GM23338 (cell line): ENCODE results near the gene OMG. TPM values are rescaled to one million over a fixed set of nuclear protein-coding genes. Genes with fewer than 3 reads are reported as not detected.

Experiments
- ATAC-seq: fragments of 200-7000 bp; cut with Tn5 transposase; 3 replicates; pipeline ENCODE4 v1.9.1; 2020
- DNase-seq: peaks from one replicate; pipeline ENCODE4 v3.0.0-alpha.2; 2015; ENCODE audit warnings: low spot score
- H2AFZ ChIP-seq: fragments of 200-600 bp; sonication (generic); 2 replicates; pipeline ENCODE4 v1.8.0; 2016; ENCODE audit warnings: antibody characterized with exemption, mild to moderate bottlenecking, moderate library complexity
- H3F3A ChIP-seq: fragments of 200-600 bp; sonication (generic); replicated peaks from 2 replicates; pipeline ENCODE4 v1.8.0; 2017; ENCODE audit warnings: antibody characterized with exemption, mixed run types, low read depth
- H3K27ac ChIP-seq: fragments of 200-600 bp; sonication (generic); 2 replicates; pipeline ENCODE4 v1.6.1; 2016; ENCODE audit warnings: low read depth
- H3K27me3 ChIP-seq: fragments of 200-600 bp; sonication (generic); 2 replicates; pipeline ENCODE4 v1.8.0; 2016; ENCODE audit warnings: mild to moderate bottlenecking, mixed run types, moderate library complexity; ENCODE audit not compliant: insufficient read depth
- H3K36me3 ChIP-seq: fragments of 200-600 bp; sonication (generic); 2 replicates; pipeline ENCODE4 v1.8.0; 2016; ENCODE audit warnings: mild to moderate bottlenecking; ENCODE audit not compliant: insufficient read depth
- H3K4me1 ChIP-seq: fragments of 200-600 bp; sonication (generic); 2 replicates; pipeline ENCODE4 v1.8.0; 2016; ENCODE audit warnings: mild to moderate bottlenecking, moderate library complexity; ENCODE audit not compliant: insufficient read depth
- H3K4me2 ChIP-seq: fragments of 200-600 bp; sonication (generic); 2 replicates; pipeline ENCODE4 v1.7.1; 2017; ENCODE audit warnings: mixed run types
- H3K4me3 ChIP-seq: fragments of 200-600 bp; sonication (generic); 2 replicates; pipeline ENCODE4 v1.6.1; 2016; ENCODE audit warnings: mixed run types
- H3K79me2 ChIP-seq: fragments of 200-600 bp; sonication (generic); replicated peaks from 2 replicates; pipeline ENCODE4 v1.8.0; 2017; ENCODE audit warnings: mild to moderate bottlenecking; ENCODE audit not compliant: insufficient read depth
- H3K9me2 ChIP-seq: fragments of 200-600 bp; sonication (generic); 2 replicates; pipeline ENCODE4 v1.8.0; 2017; ENCODE audit not compliant: insufficient read depth
- H4K20me1 ChIP-seq: fragments of 200-600 bp; sonication (generic); replicated peaks from 2 replicates; pipeline ENCODE4 v1.8.0; 2017; ENCODE audit warnings: mild to moderate bottlenecking; ENCODE audit not compliant: insufficient read depth
- H3K27ac Mint-ChIP-seq: 2 replicates; pipeline ENCODE4 v1.8.0; 2020; ENCODE audit warnings: inconsistent platforms, mild to moderate bottlenecking, moderate library complexity, mixed read lengths
- H3K27me3 Mint-ChIP-seq: 3 replicates; pipeline ENCODE4 v1.8.0; 2022; ENCODE audit warnings: low read depth, mild to moderate bottlenecking, moderate library complexity, mixed read lengths, inconsistent platforms; ENCODE audit not compliant: insufficient read depth, poor library complexity
- H3K36me3 Mint-ChIP-seq: 3 replicates; pipeline ENCODE4 v1.8.0; 2021; ENCODE audit warnings: low read depth, mild to moderate bottlenecking, inconsistent platforms, moderate library complexity, mixed read lengths
- H3K4me1 Mint-ChIP-seq: 3 replicates; pipeline ENCODE4 v1.8.0; 2020; ENCODE audit warnings: mild to moderate bottlenecking, inconsistent platforms, mixed read lengths
- H3K4me3 Mint-ChIP-seq: 3 replicates; pipeline ENCODE4 v1.8.0; 2021; ENCODE audit warnings: moderate library complexity, mild to moderate bottlenecking, inconsistent platforms, mixed read lengths
- H3K9me3 Mint-ChIP-seq: 3 replicates; pipeline ENCODE4 v1.8.0; 2020; ENCODE audit warnings: moderate library complexity, mild to moderate bottlenecking, inconsistent platforms, mixed read lengths
- CREB1 ChIP-seq: fragments of 250-450 bp; sonication (Bioruptor Pico); IDR thresholded peaks from 2 replicates; pipeline ENCODE4 v1.5.0; 2020; ENCODE audit warnings: low read depth, mild to moderate bottlenecking, moderate library complexity
- EZH2 ChIP-seq: fragments of 200-600 bp; sonication (generic); IDR thresholded peaks from one replicate; pipeline ENCODE4 v1.8.0; 2017; ENCODE audit warnings: antibody characterized with exemption, mild to moderate bottlenecking, low read depth; ENCODE audit not compliant: unreplicated experiment
- EZH2phosphoT487 ChIP-seq: fragments of 200-600 bp; sonication (generic); IDR thresholded peaks from one replicate; pipeline ENCODE4 v1.8.1; 2018; ENCODE audit warnings: antibody characterized with exemption; ENCODE audit not compliant: unreplicated experiment
- JUNB ChIP-seq: IDR thresholded peaks from one replicate; pipeline ENCODE4 v1.6.1; 2016; ENCODE audit warnings: antibody characterized with exemption; ENCODE audit not compliant: unreplicated experiment
- POLR2AphosphoS5 ChIP-seq: IDR thresholded peaks from 2 replicates; pipeline ENCODE4 v1.6.1; 2016; ENCODE audit warnings: antibody characterized with exemption, low read depth
- STAT1 ChIP-seq: IDR thresholded peaks from one replicate; pipeline ENCODE4 v1.6.1; 2016; ENCODE audit warnings: antibody characterized with exemption; ENCODE audit not compliant: unreplicated experiment
- ZNF114 ChIP-seq: fragments of 250-450 bp; sonication (Bioruptor Pico); IDR thresholded peaks from 2 replicates; pipeline ENCODE4 v1.5.0; 2020; ENCODE audit warnings: mild to moderate bottlenecking, moderate library complexity
- ZNF331 ChIP-seq: fragments of 250-450 bp; sonication (Bioruptor Pico); IDR thresholded peaks from 2 replicates; pipeline ENCODE4 v1.5.0; 2020; ENCODE audit warnings: low read depth, mild to moderate bottlenecking, moderate library complexity
- polyA plus RNA-seq: library from polyadenylated mRNA; unstranded; fragments of >200 nt; fragmentation: Nextera tagmentation; extraction: Ambion mirVana; gene quantifications from 2 replicates; pipeline ENCODE4 v1.2.1, GENCODE V29; 2016
- total RNA-seq: library from RNA; depleted of rRNA; stranded (reverse); fragments of >200 nt; shearing (Covaris generic); gene quantifications from 2 replicates; pipeline ENCODE4 v1.2.3, GENCODE V29; 2014
- TF ChIP-seq, protein P1 (sequence below): fragments of 250-450 bp; sonication (Bioruptor Pico); IDR thresholded peaks from 2 replicates; pipeline ENCODE4 v1.5.0; 2020; ENCODE audit warnings: mild to moderate bottlenecking, moderate library complexity
- TF ChIP-seq, protein P2 (sequence below), 2 experiments: fragments of 200-600 bp in 1 of 2; sonication (generic) in 1 of 2; conservative IDR thresholded peaks; 2 replicates each; pipeline versions ENCODE4 v1.5.1 to v1.6.1; 2016 to 2017; ENCODE audit warnings: antibody characterized with exemption in 2 of 2, low read depth in 2 of 2, mild to moderate bottlenecking in 2 of 2, moderate library complexity in 1 of 2

OMG gene
- total and polyA plus RNA-seq, 2 experiments from 2014 or later, result 0.71 TPM; not detected in 1

DNA sequence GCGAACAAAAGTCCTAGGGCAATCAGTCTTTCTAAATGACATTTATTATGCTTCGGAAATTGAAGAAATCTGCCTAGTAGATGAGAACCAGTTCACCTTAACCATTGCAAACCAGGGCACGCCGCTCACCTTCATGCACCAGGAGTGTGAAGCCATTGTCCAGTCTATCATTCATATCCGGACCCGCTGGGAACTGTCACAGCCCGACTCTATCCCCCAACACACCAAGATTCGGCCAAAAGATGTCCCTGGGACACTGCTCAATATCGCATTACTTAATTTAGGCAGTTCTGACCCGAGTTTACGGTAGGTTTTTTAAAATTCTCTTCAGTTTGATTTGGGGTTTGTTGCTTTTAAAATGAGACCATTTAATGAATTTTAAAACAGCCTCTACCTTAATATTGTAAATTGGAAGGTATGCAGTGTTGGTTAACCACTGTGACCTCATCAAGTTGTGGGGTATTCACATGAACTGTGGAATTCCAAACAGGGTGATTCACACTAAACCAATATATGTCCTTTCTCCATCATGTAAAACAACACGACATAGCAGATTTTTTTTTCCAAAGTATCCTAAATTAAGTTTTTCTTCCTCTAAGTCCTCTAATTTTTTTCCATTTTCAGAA lies 30.6 kb upstream of the OMG start:
- H3K4me3 Mint-ChIP-seq, result no peak overlapping the region
- ATAC-seq (no peak), DNase-seq (no peak)
- no peaks in the 10 kb centered on the region for H3K36me3 ChIP-seq
- no peaks in the 10 kb centered on the region for H3K4me1 Mint-ChIP-seq
- no peaks in the 10 kb centered on the region for H3K36me3 Mint-ChIP-seq
- no peak overlapping the region for H3K4me2 ChIP-seq
- no peaks in the 10 kb centered on the region for H3F3A ChIP-seq
- H3K4me3 ChIP-seq, result no peak overlapping the region
- peaks cover 4% of the 10 kb centered on the region for H3K27me3 Mint-ChIP-seq
- H3K9me3 Mint-ChIP-seq, result no peaks in the 10 kb centered on the region
- H4K20me1 ChIP-seq, result no peaks in the 10 kb centered on the region
- peak overlapping the region; percentile 49; the same call in 1 of the 2 replicates for H3K27ac Mint-ChIP-seq
- no peaks in the 10 kb centered on the region for H3K4me1 ChIP-seq
- H3K27ac ChIP-seq, result no peak overlapping the region; the same call in 1 of the 2 replicates
- H3K79me2 ChIP-seq, result no peaks in the 10 kb centered on the region
- TF ChIP-seq POLR2AphosphoS5, result no peak
- TF ChIP-seq ZNF114 (CRISPR knock-in tag), result no peak
- no peak for TF ChIP-seq JUNB
- TF ChIP-seq ZNF331 (CRISPR knock-in tag), result no peak
- no peak for TF ChIP-seq CREB1 (CRISPR knock-in tag)
- TF ChIP-seq, protein P1, sequence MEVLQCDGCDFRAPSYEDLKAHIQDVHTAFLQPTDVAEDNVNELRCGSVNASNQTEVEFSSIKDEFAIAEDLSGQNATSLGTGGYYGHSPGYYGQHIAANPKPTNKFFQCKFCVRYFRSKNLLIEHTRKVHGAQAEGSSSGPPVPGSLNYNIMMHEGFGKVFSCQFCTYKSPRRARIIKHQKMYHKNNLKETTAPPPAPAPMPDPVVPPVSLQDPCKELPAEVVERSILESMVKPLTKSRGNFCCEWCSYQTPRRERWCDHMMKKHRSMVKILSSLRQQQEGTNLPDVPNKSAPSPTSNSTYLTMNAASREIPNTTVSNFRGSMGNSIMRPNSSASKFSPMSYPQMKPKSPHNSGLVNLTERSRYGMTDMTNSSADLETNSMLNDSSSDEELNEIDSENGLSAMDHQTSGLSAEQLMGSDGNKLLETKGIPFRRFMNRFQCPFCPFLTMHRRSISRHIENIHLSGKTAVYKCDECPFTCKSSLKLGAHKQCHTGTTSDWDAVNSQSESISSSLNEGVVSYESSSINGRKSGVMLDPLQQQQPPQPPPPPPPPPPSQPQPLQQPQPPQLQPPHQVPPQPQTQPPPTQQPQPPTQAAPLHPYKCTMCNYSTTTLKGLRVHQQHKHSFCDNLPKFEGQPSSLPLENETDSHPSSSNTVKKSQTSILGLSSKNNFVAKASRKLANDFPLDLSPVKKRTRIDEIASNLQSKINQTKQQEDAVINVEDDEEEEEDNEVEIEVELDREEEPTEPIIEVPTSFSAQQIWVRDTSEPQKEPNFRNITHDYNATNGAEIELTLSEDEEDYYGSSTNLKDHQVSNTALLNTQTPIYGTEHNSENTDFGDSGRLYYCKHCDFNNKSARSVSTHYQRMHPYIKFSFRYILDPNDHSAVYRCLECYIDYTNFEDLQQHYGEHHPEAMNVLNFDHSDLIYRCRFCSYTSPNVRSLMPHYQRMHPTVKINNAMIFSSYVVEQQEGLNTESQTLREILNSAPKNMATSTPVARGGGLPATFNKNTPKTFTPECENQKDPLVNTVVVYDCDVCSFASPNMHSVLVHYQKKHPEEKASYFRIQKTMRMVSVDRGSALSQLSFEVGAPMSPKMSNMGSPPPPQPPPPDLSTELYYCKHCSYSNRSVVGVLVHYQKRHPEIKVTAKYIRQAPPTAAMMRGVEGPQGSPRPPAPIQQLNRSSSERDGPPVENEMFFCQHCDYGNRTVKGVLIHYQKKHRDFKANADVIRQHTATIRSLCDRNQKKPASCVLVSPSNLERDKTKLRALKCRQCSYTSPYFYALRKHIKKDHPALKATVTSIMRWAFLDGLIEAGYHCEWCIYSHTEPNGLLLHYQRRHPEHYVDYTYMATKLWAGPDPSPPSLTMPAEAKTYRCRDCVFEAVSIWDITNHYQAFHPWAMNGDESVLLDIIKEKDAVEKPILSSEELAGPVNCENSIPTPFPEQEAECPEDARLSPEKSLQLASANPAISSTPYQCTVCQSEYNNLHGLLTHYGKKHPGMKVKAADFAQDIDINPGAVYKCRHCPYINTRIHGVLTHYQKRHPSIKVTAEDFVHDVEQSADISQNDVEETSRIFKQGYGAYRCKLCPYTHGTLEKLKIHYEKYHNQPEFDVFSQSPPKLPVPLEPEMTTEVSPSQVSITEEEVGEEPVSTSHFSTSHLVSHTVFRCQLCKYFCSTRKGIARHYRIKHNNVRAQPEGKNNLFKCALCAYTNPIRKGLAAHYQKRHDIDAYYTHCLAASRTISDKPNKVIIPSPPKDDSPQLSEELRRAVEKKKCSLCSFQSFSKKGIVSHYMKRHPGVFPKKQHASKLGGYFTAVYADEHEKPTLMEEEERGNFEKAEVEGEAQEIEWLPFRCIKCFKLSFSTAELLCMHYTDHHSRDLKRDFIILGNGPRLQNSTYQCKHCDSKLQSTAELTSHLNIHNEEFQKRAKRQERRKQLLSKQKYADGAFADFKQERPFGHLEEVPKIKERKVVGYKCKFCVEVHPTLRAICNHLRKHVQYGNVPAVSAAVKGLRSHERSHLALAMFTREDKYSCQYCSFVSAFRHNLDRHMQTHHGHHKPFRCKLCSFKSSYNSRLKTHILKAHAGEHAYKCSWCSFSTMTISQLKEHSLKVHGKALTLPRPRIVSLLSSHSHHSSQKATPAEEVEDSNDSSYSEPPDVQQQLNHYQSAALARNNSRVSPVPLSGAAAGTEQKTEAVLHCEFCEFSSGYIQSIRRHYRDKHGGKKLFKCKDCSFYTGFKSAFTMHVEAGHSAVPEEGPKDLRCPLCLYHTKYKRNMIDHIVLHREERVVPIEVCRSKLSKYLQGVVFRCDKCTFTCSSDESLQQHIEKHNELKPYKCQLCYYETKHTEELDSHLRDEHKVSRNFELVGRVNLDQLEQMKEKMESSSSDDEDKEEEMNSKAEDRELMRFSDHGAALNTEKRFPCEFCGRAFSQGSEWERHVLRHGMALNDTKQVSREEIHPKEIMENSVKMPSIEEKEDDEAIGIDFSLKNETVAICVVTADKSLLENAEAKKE (CRISPR knock-in tag), result no peak
- TF ChIP-seq EZH2phosphoT487, result no peak
- TF ChIP-seq, protein P2, sequence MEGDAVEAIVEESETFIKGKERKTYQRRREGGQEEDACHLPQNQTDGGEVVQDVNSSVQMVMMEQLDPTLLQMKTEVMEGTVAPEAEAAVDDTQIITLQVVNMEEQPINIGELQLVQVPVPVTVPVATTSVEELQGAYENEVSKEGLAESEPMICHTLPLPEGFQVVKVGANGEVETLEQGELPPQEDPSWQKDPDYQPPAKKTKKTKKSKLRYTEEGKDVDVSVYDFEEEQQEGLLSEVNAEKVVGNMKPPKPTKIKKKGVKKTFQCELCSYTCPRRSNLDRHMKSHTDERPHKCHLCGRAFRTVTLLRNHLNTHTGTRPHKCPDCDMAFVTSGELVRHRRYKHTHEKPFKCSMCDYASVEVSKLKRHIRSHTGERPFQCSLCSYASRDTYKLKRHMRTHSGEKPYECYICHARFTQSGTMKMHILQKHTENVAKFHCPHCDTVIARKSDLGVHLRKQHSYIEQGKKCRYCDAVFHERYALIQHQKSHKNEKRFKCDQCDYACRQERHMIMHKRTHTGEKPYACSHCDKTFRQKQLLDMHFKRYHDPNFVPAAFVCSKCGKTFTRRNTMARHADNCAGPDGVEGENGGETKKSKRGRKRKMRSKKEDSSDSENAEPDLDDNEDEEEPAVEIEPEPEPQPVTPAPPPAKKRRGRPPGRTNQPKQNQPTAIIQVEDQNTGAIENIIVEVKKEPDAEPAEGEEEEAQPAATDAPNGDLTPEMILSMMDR (conservative IDR thresholded peaks at IDR 0.05; ENCODE audit: low read depth in 2 of 2), result no peak
- no peak for TF ChIP-seq EZH2
- no peak for TF ChIP-seq STAT1
- no peaks in the 10 kb centered on the region for H3K9me2 ChIP-seq
- H3K27me3 ChIP-seq, result no peaks in the 10 kb centered on the region
- H2AFZ ChIP-seq, result no peak overlapping the region
